HEK293 (cell line): ENCODE results near the gene SMCHD1.

Experiments used
- TCF7L2 ChIP-seq: IDR thresholded peaks from 2 replicates; pipeline ENCODE4 v1.6.1; 2011; ENCODE audit warnings: low read depth, mild to moderate bottlenecking, inconsistent platforms, low read length, moderate library complexity, borderline replicate concordance
- ZBTB8A ChIP-seq: fragments of 450-650 bp; formaldehyde crosslinking; IDR thresholded peaks from 2 replicates; pipeline ENCODE4 v1.5.1; 2016; ENCODE audit warnings: missing biosample characterization, missing genetic modification characterization
- ZNF24 ChIP-seq: fragments of 450-650 bp; formaldehyde crosslinking; IDR thresholded peaks from 2 replicates; pipeline ENCODE4 v1.5.1; 2016; ENCODE audit warnings: missing biosample characterization, missing genetic modification characterization
- ZNF274 ChIP-seq, 2 experiments: fragments of 200-500 bp in 1 of 2; fragments of 450-650 bp in 1 of 2; sonication (Bioruptor generic) in 1 of 2; formaldehyde crosslinking in 1 of 2; IDR thresholded peaks; 2 replicates each; pipeline versions ENCODE4 v1.5.1 to v1.6.1; 2014 to 2016; ENCODE audit warnings: borderline replicate concordance in 1 of 2, inconsistent platforms in 1 of 2, low read length in 1 of 2, missing biosample characterization in 1 of 2, missing genetic modification characterization in 1 of 2
- ZNF341 ChIP-seq: fragments of 450-650 bp; formaldehyde crosslinking; IDR thresholded peaks from 2 replicates; pipeline ENCODE4; 2016; ENCODE audit warnings: low read depth, missing biosample characterization, missing genetic modification characterization
- ZNF785 ChIP-seq: fragments of 450-650 bp; formaldehyde crosslinking; IDR thresholded peaks from 2 replicates; pipeline ENCODE4 v1.5.1; 2016; ENCODE audit warnings: missing biosample characterization, missing genetic modification characterization
- ZNF837 ChIP-seq: fragments of 450-650 bp; formaldehyde crosslinking; IDR thresholded peaks from 2 replicates; pipeline ENCODE4 v1.5.1; 2016; ENCODE audit warnings: missing biosample characterization, missing genetic modification characterization
- TF ChIP-seq, protein P1 (sequence below): fragments of 450-650 bp; formaldehyde crosslinking; IDR thresholded peaks from 2 replicates; pipeline ENCODE4 v1.5.1; 2016; ENCODE audit warnings: missing biosample characterization, missing genetic modification characterization
- TF ChIP-seq, protein P2 (sequence below): fragments of 450-650 bp; formaldehyde crosslinking; IDR thresholded peaks from 2 replicates; pipeline ENCODE4 v1.5.1; 2016; ENCODE audit warnings: missing biosample characterization, missing genetic modification characterization
- TF ChIP-seq, protein P3 (sequence below): fragments of 450-650 bp; formaldehyde crosslinking; IDR thresholded peaks from 2 replicates; pipeline ENCODE4 v1.5.1; 2016; ENCODE audit warnings: missing biosample characterization, missing genetic modification characterization
- TF ChIP-seq, protein P4 (sequence below): fragments of 450-650 bp; formaldehyde crosslinking; IDR thresholded peaks from 2 replicates; pipeline ENCODE4 v1.5.1; 2016; ENCODE audit warnings: missing biosample characterization, missing genetic modification characterization
- TF ChIP-seq, protein P5 (sequence below): fragments of 450-650 bp; formaldehyde crosslinking; IDR thresholded peaks from 2 replicates; pipeline ENCODE4 v1.5.1; 2016; ENCODE audit warnings: missing biosample characterization, missing genetic modification characterization
- TF ChIP-seq, protein P6 (sequence below): fragments of 450-650 bp; formaldehyde crosslinking; IDR thresholded peaks from 2 replicates; pipeline ENCODE4 v1.5.1; 2016; ENCODE audit warnings: missing biosample characterization, missing genetic modification characterization, low read depth

DNA sequence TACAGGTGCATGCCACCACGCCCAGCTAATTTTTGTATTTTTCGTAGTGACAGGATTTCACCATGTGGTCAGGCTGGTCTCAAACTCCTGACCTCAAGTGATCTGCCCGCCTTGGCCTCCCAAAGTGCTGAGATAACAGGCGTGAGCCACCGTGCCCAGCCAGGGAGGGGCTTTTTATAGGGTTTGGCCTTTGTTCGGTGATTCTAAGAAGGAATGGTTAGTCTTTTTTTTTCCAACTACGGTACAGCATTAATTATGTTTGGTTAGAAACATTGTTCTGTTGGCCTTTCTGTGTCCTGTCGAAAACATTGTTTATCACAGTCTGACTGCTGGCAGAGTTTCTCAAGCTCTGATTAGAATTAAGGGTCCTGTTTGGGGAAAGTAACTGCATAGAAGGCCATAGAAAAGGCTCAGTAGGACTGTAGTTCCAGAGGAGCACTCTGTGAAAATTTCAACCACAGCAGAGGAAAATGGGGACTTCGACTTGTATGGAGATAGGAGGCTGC, 19.3 kb upstream of the SMCHD1 start:
- TF ChIP-seq, protein P1, sequence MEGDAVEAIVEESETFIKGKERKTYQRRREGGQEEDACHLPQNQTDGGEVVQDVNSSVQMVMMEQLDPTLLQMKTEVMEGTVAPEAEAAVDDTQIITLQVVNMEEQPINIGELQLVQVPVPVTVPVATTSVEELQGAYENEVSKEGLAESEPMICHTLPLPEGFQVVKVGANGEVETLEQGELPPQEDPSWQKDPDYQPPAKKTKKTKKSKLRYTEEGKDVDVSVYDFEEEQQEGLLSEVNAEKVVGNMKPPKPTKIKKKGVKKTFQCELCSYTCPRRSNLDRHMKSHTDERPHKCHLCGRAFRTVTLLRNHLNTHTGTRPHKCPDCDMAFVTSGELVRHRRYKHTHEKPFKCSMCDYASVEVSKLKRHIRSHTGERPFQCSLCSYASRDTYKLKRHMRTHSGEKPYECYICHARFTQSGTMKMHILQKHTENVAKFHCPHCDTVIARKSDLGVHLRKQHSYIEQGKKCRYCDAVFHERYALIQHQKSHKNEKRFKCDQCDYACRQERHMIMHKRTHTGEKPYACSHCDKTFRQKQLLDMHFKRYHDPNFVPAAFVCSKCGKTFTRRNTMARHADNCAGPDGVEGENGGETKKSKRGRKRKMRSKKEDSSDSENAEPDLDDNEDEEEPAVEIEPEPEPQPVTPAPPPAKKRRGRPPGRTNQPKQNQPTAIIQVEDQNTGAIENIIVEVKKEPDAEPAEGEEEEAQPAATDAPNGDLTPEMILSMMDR (tag by site-specific recombination), result no peak
- TF ChIP-seq, protein P2, sequence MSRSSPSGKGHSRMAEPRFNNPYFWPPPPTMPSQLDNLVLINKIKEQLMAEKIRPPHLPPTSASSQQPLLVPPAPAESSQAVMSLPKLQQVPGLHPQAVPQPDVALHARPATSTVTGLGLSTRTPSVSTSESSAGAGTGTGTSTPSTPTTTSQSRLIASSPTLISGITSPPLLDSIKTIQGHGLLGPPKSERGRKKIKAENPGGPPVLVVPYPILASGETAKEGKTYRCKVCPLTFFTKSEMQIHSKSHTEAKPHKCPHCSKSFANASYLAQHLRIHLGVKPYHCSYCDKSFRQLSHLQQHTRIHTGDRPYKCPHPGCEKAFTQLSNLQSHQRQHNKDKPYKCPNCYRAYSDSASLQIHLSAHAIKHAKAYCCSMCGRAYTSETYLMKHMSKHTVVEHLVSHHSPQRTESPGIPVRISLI (tag by site-specific recombination), result no peak
- TF ChIP-seq, protein P3, sequence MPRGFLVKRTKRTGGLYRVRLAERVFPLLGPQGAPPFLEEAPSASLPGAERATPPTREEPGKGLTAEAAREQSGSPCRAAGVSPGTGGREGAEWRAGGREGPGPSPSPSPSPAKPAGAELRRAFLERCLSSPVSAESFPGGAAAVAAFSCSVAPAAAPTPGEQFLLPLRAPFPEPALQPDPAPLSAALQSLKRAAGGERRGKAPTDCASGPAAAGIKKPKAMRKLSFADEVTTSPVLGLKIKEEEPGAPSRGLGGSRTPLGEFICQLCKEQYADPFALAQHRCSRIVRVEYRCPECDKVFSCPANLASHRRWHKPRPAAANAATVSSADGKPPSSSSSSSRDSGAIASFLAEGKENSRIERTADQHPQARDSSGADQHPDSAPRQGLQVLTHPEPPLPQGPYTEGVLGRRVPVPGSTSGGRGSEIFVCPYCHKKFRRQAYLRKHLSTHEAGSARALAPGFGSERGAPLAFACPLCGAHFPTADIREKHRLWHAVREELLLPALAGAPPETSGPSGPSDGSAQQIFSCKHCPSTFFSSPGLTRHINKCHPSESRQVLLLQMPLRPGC, result no peak
- no peak for TF ChIP-seq TCF7L2
- TF ChIP-seq ZNF837 (tag by site-specific recombination), result no peak
- TF ChIP-seq, protein P4, sequence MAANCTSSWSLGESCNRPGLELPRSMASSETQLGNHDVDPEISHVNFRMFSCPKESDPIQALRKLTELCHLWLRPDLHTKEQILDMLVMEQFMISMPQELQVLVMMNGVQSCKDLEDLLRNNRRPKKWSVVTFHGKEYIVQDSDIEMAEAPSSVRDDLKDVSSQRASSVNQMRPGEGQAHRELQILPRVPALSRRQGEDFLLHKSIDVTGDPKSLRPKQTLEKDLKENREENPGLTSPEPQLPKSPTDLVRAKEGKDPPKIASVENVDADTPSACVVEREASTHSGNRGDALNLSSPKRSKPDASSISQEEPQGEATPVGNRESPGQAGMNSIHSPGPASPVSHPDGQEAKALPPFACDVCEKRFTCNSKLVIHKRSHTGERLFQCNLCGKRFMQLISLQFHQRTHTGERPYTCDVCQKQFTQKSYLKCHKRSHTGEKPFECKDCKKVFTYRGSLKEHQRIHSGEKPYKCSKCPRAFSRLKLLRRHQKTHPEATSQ (tag by site-specific recombination), result no peak
- no peak for TF ChIP-seq ZBTB8A (tag by site-specific recombination)
- TF ChIP-seq, protein P5, sequence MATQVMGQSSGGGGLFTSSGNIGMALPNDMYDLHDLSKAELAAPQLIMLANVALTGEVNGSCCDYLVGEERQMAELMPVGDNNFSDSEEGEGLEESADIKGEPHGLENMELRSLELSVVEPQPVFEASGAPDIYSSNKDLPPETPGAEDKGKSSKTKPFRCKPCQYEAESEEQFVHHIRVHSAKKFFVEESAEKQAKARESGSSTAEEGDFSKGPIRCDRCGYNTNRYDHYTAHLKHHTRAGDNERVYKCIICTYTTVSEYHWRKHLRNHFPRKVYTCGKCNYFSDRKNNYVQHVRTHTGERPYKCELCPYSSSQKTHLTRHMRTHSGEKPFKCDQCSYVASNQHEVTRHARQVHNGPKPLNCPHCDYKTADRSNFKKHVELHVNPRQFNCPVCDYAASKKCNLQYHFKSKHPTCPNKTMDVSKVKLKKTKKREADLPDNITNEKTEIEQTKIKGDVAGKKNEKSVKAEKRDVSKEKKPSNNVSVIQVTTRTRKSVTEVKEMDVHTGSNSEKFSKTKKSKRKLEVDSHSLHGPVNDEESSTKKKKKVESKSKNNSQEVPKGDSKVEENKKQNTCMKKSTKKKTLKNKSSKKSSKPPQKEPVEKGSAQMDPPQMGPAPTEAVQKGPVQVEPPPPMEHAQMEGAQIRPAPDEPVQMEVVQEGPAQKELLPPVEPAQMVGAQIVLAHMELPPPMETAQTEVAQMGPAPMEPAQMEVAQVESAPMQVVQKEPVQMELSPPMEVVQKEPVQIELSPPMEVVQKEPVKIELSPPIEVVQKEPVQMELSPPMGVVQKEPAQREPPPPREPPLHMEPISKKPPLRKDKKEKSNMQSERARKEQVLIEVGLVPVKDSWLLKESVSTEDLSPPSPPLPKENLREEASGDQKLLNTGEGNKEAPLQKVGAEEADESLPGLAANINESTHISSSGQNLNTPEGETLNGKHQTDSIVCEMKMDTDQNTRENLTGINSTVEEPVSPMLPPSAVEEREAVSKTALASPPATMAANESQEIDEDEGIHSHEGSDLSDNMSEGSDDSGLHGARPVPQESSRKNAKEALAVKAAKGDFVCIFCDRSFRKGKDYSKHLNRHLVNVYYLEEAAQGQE (tag by site-specific recombination), result no peak
- TF ChIP-seq ZNF785 (tag by site-specific recombination), result no peak
- no peak for TF ChIP-seq ZNF274 (IDR thresholded peaks at IDR 0.05; ENCODE audit: low read length)
- TF ChIP-seq ZNF274 (tag by site-specific recombination; IDR thresholded peaks at IDR 0.05; ENCODE audit: borderline replicate concordance), result no peak
- no peak for TF ChIP-seq ZNF341 (tag by site-specific recombination)
- TF ChIP-seq ZNF24, result no peak
- TF ChIP-seq, protein P6, sequence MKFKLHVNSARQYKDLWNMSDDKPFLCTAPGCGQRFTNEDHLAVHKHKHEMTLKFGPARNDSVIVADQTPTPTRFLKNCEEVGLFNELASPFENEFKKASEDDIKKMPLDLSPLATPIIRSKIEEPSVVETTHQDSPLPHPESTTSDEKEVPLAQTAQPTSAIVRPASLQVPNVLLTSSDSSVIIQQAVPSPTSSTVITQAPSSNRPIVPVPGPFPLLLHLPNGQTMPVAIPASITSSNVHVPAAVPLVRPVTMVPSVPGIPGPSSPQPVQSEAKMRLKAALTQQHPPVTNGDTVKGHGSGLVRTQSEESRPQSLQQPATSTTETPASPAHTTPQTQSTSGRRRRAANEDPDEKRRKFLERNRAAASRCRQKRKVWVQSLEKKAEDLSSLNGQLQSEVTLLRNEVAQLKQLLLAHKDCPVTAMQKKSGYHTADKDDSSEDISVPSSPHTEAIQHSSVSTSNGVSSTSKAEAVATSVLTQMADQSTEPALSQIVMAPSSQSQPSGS (tag by site-specific recombination), result no peak
